ENCODE results near the gene KNOP1. TPM values are rescaled to one million over a fixed set of nuclear protein-coding genes. Genes with fewer than 3 reads are reported as not detected.

Gene KNOP1
- total and polyA plus RNA-seq, 10 of the 15 experiments (the other 5 are each of a cell fraction or from before 2014, with no cell fraction given), result 13.8 to 47.2 (median 32.1) TPM

- H3K9ac ChIP-seq (ENCODE audit: control insufficient read depth, insufficient read depth, low read length), result no peak overlapping the region
- intact Hi-C loops (cut with micrococcal nuclease; ENCODE audit: unreplicated experiment) (no loop called here), in situ Hi-C loops (cut with MboI) (no loop called here)
- 80% methylated on average over 7 of the region's 7 CpGs for WGBS (ENCODE audit: insufficient coverage, insufficient replicate concordance, low lambda C conversion rate, missing lambda C conversion rate)
- H4K20me1 ChIP-seq (ENCODE audit: control insufficient read depth, insufficient read depth), result no peaks in the 10 kb centered on the region
- no peaks in the 10 kb centered on the region for H3K9me3 ChIP-seq (replicated peaks; ENCODE audit: control insufficient read depth, insufficient read depth, low read length)
- H3K79me2 ChIP-seq (ENCODE audit: control insufficient read depth, insufficient read depth, low read length), result no peaks in the 10 kb centered on the region
- BruUV-seq (replicated peaks), result no TSS peak
- H3K4me2 ChIP-seq (ENCODE audit: control insufficient read depth, insufficient read depth), result no peak overlapping the region
- H3K4me3 ChIP-seq, result no peak overlapping the region
- no peak overlapping the region for H3K27ac ChIP-seq (ENCODE audit: control insufficient read depth, insufficient read depth)
- ChIA-PET POLR2A (no interaction called here), SMC1A (ENCODE audit: uncharacterized antibody, unreplicated experiment) (no interaction called here), RAD21 (ENCODE audit: unreplicated experiment) (no interaction called here), CTCF (no interaction called here)
- H3K36me3 ChIP-seq (ENCODE audit: control insufficient read depth in 2 of 2, insufficient read depth in 2 of 2, low read length in 1 of 2), result no peaks in the 10 kb centered on the region; a peak in 1 of 4 replicates
- FAIRE-seq, result no peak
- no peaks in the 10 kb centered on the region for H3K4me1 ChIP-seq (ENCODE audit: control insufficient read depth, insufficient read depth, low read length)
- no peaks in the 10 kb centered on the region for H3K27me3 ChIP-seq (replicated peaks in 1 of 2; ENCODE audit: control insufficient read depth in 2 of 2, insufficient read depth in 2 of 2, low read length in 1 of 2)
- no peak overlapping the region for H2AFZ ChIP-seq (ENCODE audit: control insufficient read depth, low read depth, low read length)
- ATAC-seq, result no peak
- no peak for DNase-seq (ENCODE audit: low read depth, low spot score)
- no peak for TF ChIP-seq ETV6 (conservative IDR thresholded peaks at IDR 0.05 in 1 of 2, IDR thresholded peaks at IDR 0.05 in 1 of 2; ENCODE audit: borderline replicate concordance in 1 of 2, low read depth in 1 of 2)
- no peak for TF ChIP-seq SUPT20H (IDR thresholded peaks at IDR 0.05; ENCODE audit: borderline replicate concordance, control insufficient read depth, low read depth, low read length)
- no peak for TF ChIP-seq MTA3 (IDR thresholded peaks at IDR 0.05; ENCODE audit: borderline replicate concordance, low read length)
- TF ChIP-seq, protein P1, sequence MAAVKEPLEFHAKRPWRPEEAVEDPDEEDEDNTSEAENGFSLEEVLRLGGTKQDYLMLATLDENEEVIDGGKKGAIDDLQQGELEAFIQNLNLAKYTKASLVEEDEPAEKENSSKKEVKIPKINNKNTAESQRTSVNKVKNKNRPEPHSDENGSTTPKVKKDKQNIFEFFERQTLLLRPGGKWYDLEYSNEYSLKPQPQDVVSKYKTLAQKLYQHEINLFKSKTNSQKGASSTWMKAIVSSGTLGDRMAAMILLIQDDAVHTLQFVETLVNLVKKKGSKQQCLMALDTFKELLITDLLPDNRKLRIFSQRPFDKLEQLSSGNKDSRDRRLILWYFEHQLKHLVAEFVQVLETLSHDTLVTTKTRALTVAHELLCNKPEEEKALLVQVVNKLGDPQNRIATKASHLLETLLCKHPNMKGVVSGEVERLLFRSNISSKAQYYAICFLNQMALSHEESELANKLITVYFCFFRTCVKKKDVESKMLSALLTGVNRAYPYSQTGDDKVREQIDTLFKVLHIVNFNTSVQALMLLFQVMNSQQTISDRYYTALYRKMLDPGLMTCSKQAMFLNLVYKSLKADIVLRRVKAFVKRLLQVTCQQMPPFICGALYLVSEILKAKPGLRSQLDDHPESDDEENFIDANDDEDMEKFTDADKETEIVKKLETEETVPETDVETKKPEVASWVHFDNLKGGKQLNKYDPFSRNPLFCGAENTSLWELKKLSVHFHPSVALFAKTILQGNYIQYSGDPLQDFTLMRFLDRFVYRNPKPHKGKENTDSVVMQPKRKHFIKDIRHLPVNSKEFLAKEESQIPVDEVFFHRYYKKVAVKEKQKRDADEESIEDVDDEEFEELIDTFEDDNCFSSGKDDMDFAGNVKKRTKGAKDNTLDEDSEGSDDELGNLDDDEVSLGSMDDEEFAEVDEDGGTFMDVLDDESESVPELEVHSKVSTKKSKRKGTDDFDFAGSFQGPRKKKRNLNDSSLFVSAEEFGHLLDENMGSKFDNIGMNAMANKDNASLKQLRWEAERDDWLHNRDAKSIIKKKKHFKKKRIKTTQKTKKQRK (IDR thresholded peaks at IDR 0.05; ENCODE audit: low read depth, low read length), result no peak
- no peak for TF ChIP-seq EZH2 (IDR thresholded peaks at IDR 0.05; ENCODE audit: borderline replicate concordance, control insufficient read depth, low read depth, low read length)
- no peak for TF ChIP-seq DPF2 (IDR thresholded peaks at IDR 0.05)
- TF ChIP-seq KDM1A (IDR thresholded peaks at IDR 0.05; ENCODE audit: borderline replicate concordance), result no peak
- TF ChIP-seq CREB1 (IDR thresholded peaks at IDR 0.05; ENCODE audit: low read depth), result no peak
- TF ChIP-seq CREM (IDR thresholded peaks at IDR 0.05; ENCODE audit: low read depth), result no peak
- no peak for TF ChIP-seq IRF4 (IDR thresholded peaks at IDR 0.05; ENCODE audit: low read depth, low read length)
Measured at GRCh38 chr16:19677402-19677801, 40.6 kb downstream of the KNOP1 start.

All from GM12878 (cell line).